ACC112 (cell line): Measurements from ENCODE around the gene KCNK6.
A peak's percentile ranks its signal among the peaks of the same experiment; 100 is the strongest.
"Not testable (repeated sequence)": the region's sequence is repeated elsewhere in the genome, so short reads cannot be mapped to it uniquely, and the experiment has no call there.

Experiments
- H2AFZ ChIP-seq: fragments of 200-600 bp; sonication (generic); one replicate; pipeline ENCODE4 v1.6.0; 2017; ENCODE audit warnings: antibody characterized with exemption, low read length; ENCODE audit not compliant: unreplicated experiment
- H3K27ac ChIP-seq: fragments of 200-600 bp; sonication (generic); 2 replicates; pipeline ENCODE4 v1.5.1; 2014; ENCODE audit warnings: low read depth, mild to moderate bottlenecking, antibody characterized with exemption, low read length, moderate library complexity
- H3K27me3 ChIP-seq: fragments of 200-600 bp; sonication (generic); 2 replicates; pipeline ENCODE4 v1.6.1; 2014; ENCODE audit warnings: mild to moderate bottlenecking, antibody characterized with exemption, low read length, moderate library complexity, mixed read lengths; ENCODE audit not compliant: insufficient read depth
- H3K36me3 ChIP-seq: fragments of 200-600 bp; sonication (generic); 2 replicates; pipeline ENCODE4 v1.6.1; 2016; ENCODE audit warnings: mild to moderate bottlenecking, antibody characterized with exemption, low read length, moderate library complexity, mixed read lengths; ENCODE audit not compliant: insufficient read depth
- H3K4me1 ChIP-seq: fragments of 200-600 bp; sonication (generic); one replicate; pipeline ENCODE4 v1.6.1; 2016; ENCODE audit warnings: low read length, mixed read lengths; ENCODE audit not compliant: insufficient read depth, unreplicated experiment, control insufficient read depth
- H3K4me3 ChIP-seq: fragments of 200-600 bp; sonication (generic); 2 replicates; pipeline ENCODE4 v1.5.1; 2014; ENCODE audit warnings: mild to moderate bottlenecking, low read depth, low read length
- H3K79me2 ChIP-seq: fragments of 200-600 bp; sonication (generic); one replicate; pipeline ENCODE4 v1.6.0; 2016; ENCODE audit warnings: low read length; ENCODE audit not compliant: control insufficient read depth, unreplicated experiment, insufficient read depth

KCNK6 gene

GRCh38 chr19:38324431-38324830, 4.8 kb downstream of the KCNK6 start:
- Histone ChIP-seq H3K36me3 (no peaks in the 10 kb centered on the region), H3K27me3 (no peaks in the 10 kb centered on the region), H3K4me1 (no peaks in the 10 kb centered on the region)

DNA sequence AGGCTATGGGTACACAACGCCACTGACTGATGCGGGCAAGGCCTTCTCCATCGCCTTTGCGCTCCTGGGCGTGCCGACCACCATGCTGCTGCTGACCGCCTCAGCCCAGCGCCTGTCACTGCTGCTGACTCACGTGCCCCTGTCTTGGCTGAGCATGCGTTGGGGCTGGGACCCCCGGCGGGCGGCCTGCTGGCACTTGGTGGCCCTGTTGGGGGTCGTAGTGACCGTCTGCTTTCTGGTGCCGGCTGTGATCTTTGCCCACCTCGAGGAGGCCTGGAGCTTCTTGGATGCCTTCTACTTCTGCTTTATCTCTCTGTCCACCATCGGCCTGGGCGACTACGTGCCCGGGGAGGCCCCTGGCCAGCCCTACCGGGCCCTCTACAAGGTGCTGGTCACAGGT, 6.9 kb downstream of the KCNK6 start:
- Histone ChIP-seq H3K27me3 (no peaks in the 10 kb centered on the region), H3K79me2 (no peaks in the 10 kb centered on the region)

More at GRCh38 chr19:38324431-38324830, 4.8 kb downstream of the KCNK6 start:
- Histone ChIP-seq H3K79me2 (no peaks in the 10 kb centered on the region), H3K27ac (no peak overlapping the region), H3K4me3 (no peak overlapping the region), H2AFZ (no peak overlapping the region)

DNA sequence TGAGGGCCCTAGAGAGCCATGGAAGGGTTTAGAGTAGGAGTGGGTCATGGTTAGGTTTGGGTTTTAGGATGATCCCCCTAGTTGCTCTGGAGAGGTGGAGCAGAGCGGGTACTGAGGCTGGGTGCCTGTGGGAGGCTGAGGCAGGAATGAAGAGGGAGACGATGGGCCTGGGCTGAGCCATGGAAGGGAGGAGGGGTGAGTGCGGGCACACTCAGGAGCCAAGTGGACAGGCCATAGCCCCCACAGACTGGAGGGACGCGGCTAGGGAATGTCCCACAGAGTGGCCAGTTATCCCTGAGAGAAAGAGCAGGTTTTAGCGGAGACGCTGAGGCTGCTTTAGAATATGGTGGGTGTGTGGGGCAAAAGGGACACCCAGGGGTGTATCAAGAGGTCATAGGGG, 10.0 kb downstream of the KCNK6 start:
- Histone ChIP-seq H3K27ac (no peak overlapping the region), H3K27me3 (no peaks in the 10 kb centered on the region), H3K36me3 (no peaks in the 10 kb centered on the region), H2AFZ (no peak overlapping the region), H3K4me1 (no peaks in the 10 kb centered on the region), H3K79me2 (no peaks in the 10 kb centered on the region), H3K4me3 (no peak overlapping the region)

More for the DNA sequence above, 6.9 kb downstream of the KCNK6 start:
- H3K36me3 ChIP-seq, result no peaks in the 10 kb centered on the region
- H3K4me3 ChIP-seq, result no peak overlapping the region
- no peak overlapping the region for H2AFZ ChIP-seq
- H3K27ac ChIP-seq, result no peak overlapping the region
- no peaks in the 10 kb centered on the region for H3K4me1 ChIP-seq

DNA sequence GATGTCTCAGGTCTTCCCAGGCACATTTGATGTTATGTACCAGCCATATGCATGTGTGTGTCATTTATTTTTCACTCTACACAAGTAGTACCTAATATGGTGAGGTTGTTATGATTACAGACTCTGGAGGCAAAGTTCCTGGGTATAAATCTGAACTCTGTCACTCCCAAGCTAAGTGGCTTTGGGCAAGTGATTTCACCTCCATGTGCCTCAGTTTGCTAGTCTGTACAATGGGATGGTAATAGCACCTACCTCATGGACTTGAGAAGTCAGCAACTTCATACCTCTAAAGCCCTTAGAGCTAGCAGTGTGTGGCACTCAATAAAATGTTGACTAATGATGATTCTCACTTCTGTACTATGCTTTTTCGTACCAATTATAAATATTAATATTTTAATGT, 12.1 kb downstream of the KCNK6 start:
- Histone ChIP-seq H3K36me3 (no peaks in the 10 kb centered on the region), H3K27me3 (no peaks in the 10 kb centered on the region), H3K79me2 (no peaks in the 10 kb centered on the region), H3K27ac (no peak overlapping the region), H3K4me1 (no peaks in the 10 kb centered on the region), H2AFZ (no peak overlapping the region), H3K4me3 (no peak overlapping the region)

GRCh38 chr19:38333245-38333644, 13.6 kb downstream of the KCNK6 start:
- Histone ChIP-seq H3K36me3 (no peaks in the 10 kb centered on the region), H3K27ac (no peak overlapping the region), H2AFZ (no peak overlapping the region), H3K79me2 (no peaks in the 10 kb centered on the region), H3K4me1 (no peaks in the 10 kb centered on the region), H3K4me3 (no peak overlapping the region), H3K27me3 (no peaks in the 10 kb centered on the region)

GRCh38 chr19:38335949-38336637, 16.4 kb downstream of the KCNK6 start:
- no peaks in the 10 kb centered on the region for H3K36me3 ChIP-seq
- peak overlapping the region; percentile 91 for H3K4me3 ChIP-seq
- H3K79me2 ChIP-seq, result no peaks in the 10 kb centered on the region
- H3K27ac ChIP-seq, result peak overlapping the region; percentile 33; the same call in 1 of the 2 replicates
- no peaks in the 10 kb centered on the region for H3K4me1 ChIP-seq
- peak overlapping the region; percentile 94 for H2AFZ ChIP-seq
- H3K27me3 ChIP-seq, result no peaks in the 10 kb centered on the region

- H3K27ac ChIP-seq, result peak overlapping the region; percentile 21; the same call in 1 of the 2 replicates
- H3K27me3 ChIP-seq, result no peaks in the 10 kb centered on the region
- no peaks in the 10 kb centered on the region for H3K36me3 ChIP-seq
- H3K4me3 ChIP-seq, result peak overlapping the region; percentile 91
- H2AFZ ChIP-seq, result peak overlapping the region; percentile 61
- no peaks in the 10 kb centered on the region for H3K4me1 ChIP-seq
- H3K79me2 ChIP-seq, result no peaks in the 10 kb centered on the region
Measured at GRCh38 chr19:38336638-38337359, 17.2 kb downstream of the KCNK6 start.

GRCh38 chr19:38337360-38337653, 17.7 kb downstream of the KCNK6 start:
- no peaks in the 10 kb centered on the region for H3K36me3 ChIP-seq
- peak overlapping the region; percentile 36; the same call in 1 of the 2 replicates for H3K4me3 ChIP-seq
- no peaks in the 10 kb centered on the region for H3K27me3 ChIP-seq
- no peak overlapping the region for H2AFZ ChIP-seq
- H3K27ac ChIP-seq, result no peak overlapping the region
- H3K79me2 ChIP-seq, result no peaks in the 10 kb centered on the region
- H3K4me1 ChIP-seq, result no peaks in the 10 kb centered on the region

DNA sequence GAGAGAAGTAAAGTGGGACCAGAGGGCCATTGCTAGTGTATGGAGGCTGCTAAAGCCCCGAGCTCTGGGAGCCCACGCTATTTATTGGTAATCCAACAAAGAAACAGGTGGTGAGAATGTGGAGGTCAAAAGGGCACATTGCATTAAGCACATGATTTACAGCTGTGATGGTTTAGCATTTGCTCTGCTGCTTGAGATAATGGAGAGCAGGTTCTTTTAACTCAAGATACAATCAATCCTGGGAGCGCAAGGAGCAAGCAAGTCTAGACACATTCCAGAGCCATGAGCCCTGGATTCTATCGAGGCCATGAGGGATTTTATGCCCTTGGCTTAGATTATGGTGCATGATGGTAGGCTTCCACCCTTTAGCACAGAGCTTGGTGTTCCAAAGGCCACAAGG, 19.4 kb downstream of the KCNK6 start:
- not testable (repeated sequence) for H3K36me3 ChIP-seq, H3K4me1 ChIP-seq, H3K27ac ChIP-seq, H3K79me2 ChIP-seq, H2AFZ ChIP-seq, H3K27me3 ChIP-seq, H3K4me3 ChIP-seq

GRCh38 chr19:38340927-38341326, 21.3 kb downstream of the KCNK6 start:
- H3K4me3 ChIP-seq, result no peak overlapping the region

GRCh38 chr19:38346837-38347236, 27.2 kb downstream of the KCNK6 start:
- Histone ChIP-seq H3K27ac (no peak overlapping the region), H3K79me2 (no peaks in the 10 kb centered on the region), H3K4me1 (no peaks in the 10 kb centered on the region), H3K36me3 (no peaks in the 10 kb centered on the region), H3K27me3 (no peaks in the 10 kb centered on the region), H2AFZ (no peak overlapping the region), H3K4me3 (no peak overlapping the region)

More at GRCh38 chr19:38340927-38341326, 21.3 kb downstream of the KCNK6 start:
- Histone ChIP-seq H2AFZ (no peak overlapping the region), H3K36me3 (no peaks in the 10 kb centered on the region), H3K79me2 (no peaks in the 10 kb centered on the region), H3K4me1 (no peaks in the 10 kb centered on the region), H3K27me3 (no peaks in the 10 kb centered on the region), H3K27ac (no peak overlapping the region)
